Loucy (cell line): ENCODE results near the gene PALLD.
A peak's percentile ranks its signal among the peaks of the same experiment; 100 is the strongest.
"Not testable (repeated sequence)": the region's sequence is repeated elsewhere in the genome, so short reads cannot be mapped to it uniquely, and the experiment has no call there.

ENCODE experiments used
- H2AFZ ChIP-seq: fragments of 200-600 bp; sonication (generic); 2 replicates; pipeline ENCODE4 v1.6.0; 2016; ENCODE audit warnings: antibody characterized with exemption, mild to moderate bottlenecking, low read length, moderate library complexity
- H3F3A ChIP-seq: fragments of 200-600 bp; 2 replicates; pipeline ENCODE4 v1.6.0; 2016; ENCODE audit warnings: antibody characterized with exemption, low read depth, mild to moderate bottlenecking
- H3K27me3 ChIP-seq: fragments of 200-600 bp; sonication (generic); 2 replicates; pipeline ENCODE4 v1.6.1; 2014; ENCODE audit warnings: low read length, mild to moderate bottlenecking; ENCODE audit not compliant: insufficient read depth, poor library complexity, severe bottlenecking
- H3K36me3 ChIP-seq: fragments of 200-600 bp; sonication (generic); 2 replicates; pipeline ENCODE4 v1.6.1; 2016; ENCODE audit warnings: low read length; ENCODE audit not compliant: insufficient read depth
- H3K4me1 ChIP-seq: fragments of 200-600 bp; sonication (generic); 2 replicates; pipeline ENCODE4 v1.5.1; 2014; ENCODE audit warnings: low read length, mild to moderate bottlenecking; ENCODE audit not compliant: insufficient read depth, poor library complexity, severe bottlenecking
- H3K4me2 ChIP-seq: fragments of 200-600 bp; sonication (generic); 2 replicates; pipeline ENCODE4 v1.6.0; 2014; ENCODE audit warnings: antibody characterized with exemption, low read length, low read depth, mild to moderate bottlenecking; ENCODE audit not compliant: poor library complexity, severe bottlenecking
- H3K4me3 ChIP-seq: fragments of 200-600 bp; sonication (generic); 2 replicates; pipeline ENCODE4 v1.5.1; 2014; ENCODE audit warnings: low read length, mild to moderate bottlenecking, mixed read lengths; ENCODE audit not compliant: poor library complexity, severe bottlenecking
- H3K79me2 ChIP-seq: fragments of 200-600 bp; sonication (generic); 2 replicates; pipeline ENCODE4 v1.6.1; 2014; ENCODE audit warnings: low read length; ENCODE audit not compliant: insufficient read depth
- H3K9ac ChIP-seq: fragments of 200-600 bp; sonication (generic); 2 replicates; pipeline ENCODE4 v1.6.0; 2014; ENCODE audit warnings: mild to moderate bottlenecking, low read depth, low read length, moderate library complexity; ENCODE audit not compliant: poor library complexity, severe bottlenecking
- H3K9me2 ChIP-seq: fragments of 200-600 bp; sonication (generic); replicated peaks from 2 replicates; pipeline ENCODE4 v1.6.1; 2016; ENCODE audit warnings: low read depth, low read length, mixed read lengths
- H3K9me3 ChIP-seq: fragments of 200-600 bp; sonication (generic); 2 replicates; pipeline ENCODE4 v1.6.1; 2014; ENCODE audit warnings: mild to moderate bottlenecking, antibody characterized with exemption, low read length, low read depth; ENCODE audit not compliant: insufficient read depth
- H4K20me1 ChIP-seq: fragments of 200-600 bp; sonication (generic); 2 replicates; pipeline ENCODE4 v1.6.0; 2014; ENCODE audit warnings: antibody characterized with exemption, low read length, mild to moderate bottlenecking; ENCODE audit not compliant: insufficient read depth, poor library complexity, severe bottlenecking
- EZH2phosphoT487 ChIP-seq: fragments of 200-600 bp; IDR thresholded peaks from 2 replicates; pipeline ENCODE4 v1.6.1; 2018; ENCODE audit warnings: antibody characterized with exemption, mild to moderate bottlenecking, moderate library complexity, borderline replicate concordance
- TF ChIP-seq, protein P1 (sequence below): fragments of 200-600 bp; sonication (generic); conservative IDR thresholded peaks from 2 replicates; pipeline ENCODE4 v1.5.1; 2014; ENCODE audit warnings: mild to moderate bottlenecking, antibody characterized with exemption, low read length

The PALLD gene

DNA sequence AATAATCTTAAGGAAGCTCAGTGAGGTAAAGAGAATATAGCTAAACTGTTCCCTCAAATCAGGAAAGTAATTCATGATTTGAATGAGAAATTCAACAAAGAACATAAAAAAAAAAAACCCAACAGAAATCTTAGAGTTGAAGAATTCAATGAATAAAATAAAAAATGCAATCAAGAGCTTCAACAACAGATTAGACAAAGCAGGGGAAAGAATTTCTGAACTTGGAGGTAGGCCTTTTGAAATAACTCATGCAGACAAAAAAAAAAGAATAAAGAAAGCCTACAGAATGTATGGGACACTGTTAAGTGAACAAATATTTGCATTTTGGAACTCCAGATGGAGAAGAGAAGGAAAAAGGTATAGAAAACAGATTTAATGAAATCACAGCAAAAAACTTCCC is 435.3 kb downstream of the PALLD start:
- Histone ChIP-seq H3F3A (no peaks in the 10 kb centered on the region), H3K9ac (no peak overlapping the region), H3K79me2 (0 out of 2 replicates have a peak, but pooled peaks cover 4% of the 10 kb centered on the region), H3K9me2 (no peaks in the 10 kb centered on the region), H3K4me1 (no peaks in the 10 kb centered on the region), H3K4me3 (no peak overlapping the region), H3K27me3 (no peaks in the 10 kb centered on the region), H2AFZ (no peak overlapping the region), H3K9me3 (peaks cover 11% of the 10 kb centered on the region; the same call in 1 of the 2 replicates), H4K20me1 (no peaks in the 10 kb centered on the region), H3K36me3 (peaks cover 21% of the 10 kb centered on the region; the same call in 1 of the 2 replicates), H3K4me2 (no peak overlapping the region)
- no peak for TF ChIP-seq EZH2phosphoT487
- TF ChIP-seq, protein P1, sequence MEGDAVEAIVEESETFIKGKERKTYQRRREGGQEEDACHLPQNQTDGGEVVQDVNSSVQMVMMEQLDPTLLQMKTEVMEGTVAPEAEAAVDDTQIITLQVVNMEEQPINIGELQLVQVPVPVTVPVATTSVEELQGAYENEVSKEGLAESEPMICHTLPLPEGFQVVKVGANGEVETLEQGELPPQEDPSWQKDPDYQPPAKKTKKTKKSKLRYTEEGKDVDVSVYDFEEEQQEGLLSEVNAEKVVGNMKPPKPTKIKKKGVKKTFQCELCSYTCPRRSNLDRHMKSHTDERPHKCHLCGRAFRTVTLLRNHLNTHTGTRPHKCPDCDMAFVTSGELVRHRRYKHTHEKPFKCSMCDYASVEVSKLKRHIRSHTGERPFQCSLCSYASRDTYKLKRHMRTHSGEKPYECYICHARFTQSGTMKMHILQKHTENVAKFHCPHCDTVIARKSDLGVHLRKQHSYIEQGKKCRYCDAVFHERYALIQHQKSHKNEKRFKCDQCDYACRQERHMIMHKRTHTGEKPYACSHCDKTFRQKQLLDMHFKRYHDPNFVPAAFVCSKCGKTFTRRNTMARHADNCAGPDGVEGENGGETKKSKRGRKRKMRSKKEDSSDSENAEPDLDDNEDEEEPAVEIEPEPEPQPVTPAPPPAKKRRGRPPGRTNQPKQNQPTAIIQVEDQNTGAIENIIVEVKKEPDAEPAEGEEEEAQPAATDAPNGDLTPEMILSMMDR, result no peak

DNA sequence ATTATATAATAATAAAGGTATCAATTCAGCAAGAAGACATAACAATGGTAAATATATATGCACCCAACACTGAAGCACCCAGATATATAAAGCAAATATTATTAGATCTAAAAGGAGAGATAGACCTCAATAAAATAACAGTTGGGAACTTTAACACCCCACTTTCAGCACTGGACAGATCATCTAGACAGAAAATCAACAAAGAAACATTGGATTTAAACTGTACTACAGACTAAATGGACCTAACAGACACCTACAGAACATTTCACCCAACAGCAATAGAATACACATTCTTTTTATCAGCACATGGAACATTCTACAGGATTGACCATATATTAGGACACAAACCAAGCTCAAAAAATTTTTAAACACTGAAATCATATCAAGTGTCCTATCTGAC is 436.6 kb downstream of the PALLD start:
- Histone ChIP-seq H3K4me1 (no peaks in the 10 kb centered on the region), H3K9me2 (no peaks in the 10 kb centered on the region)

DNA sequence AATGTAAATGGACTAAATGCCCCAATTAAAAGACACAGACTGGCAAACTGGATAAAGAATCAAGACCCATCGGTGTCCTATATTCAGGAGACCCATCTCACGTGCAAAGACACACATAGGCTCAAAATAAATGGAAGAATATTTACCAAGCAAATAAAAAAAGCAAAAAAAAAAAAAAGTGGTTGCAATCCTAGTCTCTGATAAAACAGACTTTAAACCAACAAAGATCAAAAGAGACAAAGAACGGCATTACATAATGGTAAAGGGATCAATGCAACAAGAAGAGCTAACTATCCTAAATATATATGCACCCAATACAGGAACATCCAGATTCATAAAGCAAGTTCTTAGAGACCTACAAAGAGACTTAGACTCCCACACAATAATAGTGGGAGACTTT is 440.6 kb downstream of the PALLD start:
- not testable (repeated sequence) for H3K27me3 ChIP-seq

More for the DNA sequence above, 436.6 kb downstream of the PALLD start:
- no peaks in the 10 kb centered on the region for H3F3A ChIP-seq
- H3K4me3 ChIP-seq, result no peak overlapping the region
- 0 out of 2 replicates have a peak, but pooled peaks cover 4% of the 10 kb centered on the region for H3K79me2 ChIP-seq
- TF ChIP-seq, protein P1, result no peak
- no peak for TF ChIP-seq EZH2phosphoT487
- H3K9me3 ChIP-seq, result peaks cover 11% of the 10 kb centered on the region; the same call in 1 of the 2 replicates
- H3K27me3 ChIP-seq, result no peaks in the 10 kb centered on the region
- H3K36me3 ChIP-seq, result peaks cover 8% of the 10 kb centered on the region; the same call in 1 of the 2 replicates
- H4K20me1 ChIP-seq, result no peaks in the 10 kb centered on the region
- no peak overlapping the region for H2AFZ ChIP-seq
- H3K9ac ChIP-seq, result no peak overlapping the region
- no peak overlapping the region for H3K4me2 ChIP-seq

DNA sequence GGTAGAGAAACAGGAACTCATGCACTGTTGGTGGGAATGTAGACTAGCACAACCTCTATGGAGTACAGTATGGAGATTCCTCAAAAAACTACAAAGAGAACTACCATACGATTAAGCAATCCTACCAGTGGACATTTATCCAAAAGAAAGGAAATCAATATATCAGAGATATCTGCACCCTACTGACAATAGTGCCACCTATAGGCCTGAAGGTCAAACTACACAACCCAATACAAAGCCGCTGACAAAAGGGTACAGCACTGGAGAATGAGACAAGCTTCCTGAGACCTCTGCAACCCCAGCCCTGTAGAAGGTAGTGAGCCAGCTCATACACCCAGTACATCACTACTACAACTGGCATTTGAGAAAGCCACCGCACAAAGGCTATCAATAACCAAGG is 446.1 kb downstream of the PALLD start:
- Histone ChIP-seq H2AFZ (no peak overlapping the region), H3K9ac (no peak overlapping the region), H3F3A (no peaks in the 10 kb centered on the region), H4K20me1 (no peaks in the 10 kb centered on the region), H3K4me2 (no peak overlapping the region), H3K79me2 (no peaks in the 10 kb centered on the region), H3K9me3 (no peaks in the 10 kb centered on the region), H3K9me2 (no peaks in the 10 kb centered on the region), H3K4me1 (no peaks in the 10 kb centered on the region), H3K36me3 (no peaks in the 10 kb centered on the region), H3K27me3 (no peaks in the 10 kb centered on the region), H3K4me3 (no peak overlapping the region)
- TF ChIP-seq, protein P1, result peak; percentile 86
- no peak for TF ChIP-seq EZH2phosphoT487

More for the DNA sequence above, 440.6 kb downstream of the PALLD start:
- not testable (repeated sequence) for H4K20me1 ChIP-seq, H3K4me2 ChIP-seq, H3K36me3 ChIP-seq, H2AFZ ChIP-seq, H3K9me2 ChIP-seq, H3F3A ChIP-seq, H3K4me1 ChIP-seq, H3K9ac ChIP-seq, H3K4me3 ChIP-seq, H3K9me3 ChIP-seq, H3K79me2 ChIP-seq
